Panc1 (cell line): ENCODE measurements around the gene CCNI.
"Not testable (repeated sequence)": the region's sequence is repeated elsewhere in the genome, so short reads cannot be mapped to it uniquely, and the experiment has no call there.

ENCODE experiments used
- POLR2AphosphoS5 ChIP-seq: IDR thresholded peaks from 2 replicates; pipeline ENCODE4 v1.6.1; 2012; ENCODE audit warnings: mild to moderate bottlenecking, low read depth, low read length, moderate library complexity
- TCF7L2 ChIP-seq: IDR thresholded peaks from 2 replicates; pipeline ENCODE4 v1.6.1; 2011; ENCODE audit warnings: mild to moderate bottlenecking, low read depth, low read length, inconsistent platforms

DNA sequence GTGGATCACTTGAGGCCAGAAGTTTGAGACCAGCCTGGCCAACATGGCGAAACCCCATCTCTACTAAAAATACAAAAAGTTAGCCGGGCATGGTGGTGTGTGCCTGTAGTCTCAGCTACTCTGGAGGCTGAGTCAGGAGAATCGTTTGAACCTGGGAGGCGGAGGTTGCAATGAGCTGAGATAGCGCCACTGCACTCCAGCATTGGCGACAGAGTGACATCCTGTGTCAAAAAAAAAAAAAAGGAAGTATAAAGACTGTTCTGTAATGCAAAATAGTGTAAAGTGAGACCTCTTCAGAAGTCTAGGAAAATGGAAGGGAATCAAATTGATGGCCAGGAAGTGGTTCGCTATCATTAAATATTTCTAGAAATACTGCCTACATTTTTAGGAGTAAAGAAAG is 5.0 kb upstream of the CCNI start:
- not testable (repeated sequence) for TF ChIP-seq TCF7L2, POLR2AphosphoS5
